DOHH2 (cell line): Measurements from ENCODE around the gene PRKCE.

Source experiments
- H3F3A ChIP-seq: fragments of 200-600 bp; sonication (generic), shearing (Covaris generic); 2 replicates; pipeline ENCODE4 v1.6.0; 2016; ENCODE audit warnings: antibody characterized with exemption, mild to moderate bottlenecking; ENCODE audit not compliant: control insufficient read depth, insufficient read depth
- H3K27ac ChIP-seq: fragments of 200-600 bp; sonication (generic); 2 replicates; pipeline ENCODE4 v1.5.1; 2014; ENCODE audit warnings: low read depth, mild to moderate bottlenecking, low read length, moderate library complexity
- H3K27me3 ChIP-seq: fragments of 200-600 bp; sonication (generic); 2 replicates; pipeline ENCODE4 v1.6.1; 2014; ENCODE audit warnings: mild to moderate bottlenecking, low read length, mixed read lengths; ENCODE audit not compliant: control insufficient read depth
- H3K36me3 ChIP-seq: fragments of 200-600 bp; sonication (generic); 2 replicates; pipeline ENCODE4 v1.6.1; 2014; ENCODE audit warnings: mild to moderate bottlenecking, low read length, moderate library complexity, mixed read lengths; ENCODE audit not compliant: control insufficient read depth
- H3K4me1 ChIP-seq: fragments of 200-600 bp; sonication (generic); 2 replicates; pipeline ENCODE4 v1.6.1; 2014; ENCODE audit warnings: mild to moderate bottlenecking, low read length, mixed read lengths; ENCODE audit not compliant: control insufficient read depth
- H3K4me2 ChIP-seq: fragments of 200-600 bp; sonication (generic); 2 replicates; pipeline ENCODE4 v1.6.0; 2014; ENCODE audit warnings: mild to moderate bottlenecking, low read length, moderate library complexity
- H3K4me3 ChIP-seq: fragments of 200-600 bp; sonication (generic); 2 replicates; pipeline ENCODE4 v1.5.1; 2014; ENCODE audit warnings: mild to moderate bottlenecking, low read length, mixed read lengths
- H3K79me2 ChIP-seq: fragments of 200-600 bp; sonication (generic); 2 replicates; pipeline ENCODE4 v1.6.1; 2014; ENCODE audit warnings: mild to moderate bottlenecking, low read length, mixed read lengths; ENCODE audit not compliant: control insufficient read depth
- H3K9me2 ChIP-seq: fragments of 200-600 bp; sonication (generic); replicated peaks from 2 replicates; pipeline ENCODE4 v1.6.1; 2014; ENCODE audit warnings: mild to moderate bottlenecking, low read length, mixed read lengths; ENCODE audit not compliant: control insufficient read depth
- H3K9me3 ChIP-seq: fragments of 200-600 bp; sonication (generic); 2 replicates; pipeline ENCODE4 v1.6.1; 2014; ENCODE audit warnings: antibody characterized with exemption, low read length, mixed read lengths; ENCODE audit not compliant: control insufficient read depth, insufficient read depth
- H4K20me1 ChIP-seq: fragments of 200-600 bp; sonication (generic); 2 replicates; pipeline ENCODE4 v1.6.0; 2014; ENCODE audit warnings: low read depth, mild to moderate bottlenecking, antibody characterized with exemption, low read length, moderate library complexity; ENCODE audit not compliant: control insufficient read depth, insufficient read depth
- EZH2phosphoT487 ChIP-seq: fragments of 200-600 bp; sonication (generic); IDR thresholded peaks from 2 replicates; pipeline ENCODE4 v1.6.1; 2017; ENCODE audit warnings: borderline replicate concordance, mild to moderate bottlenecking, antibody characterized with exemption, low read length, moderate library complexity, mixed read lengths
- TF ChIP-seq, protein P1 (sequence below): fragments of 200-600 bp; sonication (generic); IDR thresholded peaks from one replicate; pipeline ENCODE4 v1.5.1; 2014; ENCODE audit warnings: antibody characterized with exemption, mild to moderate bottlenecking, low read depth, low read length; ENCODE audit not compliant: poor library complexity, severe bottlenecking

PRKCE gene

DNA sequence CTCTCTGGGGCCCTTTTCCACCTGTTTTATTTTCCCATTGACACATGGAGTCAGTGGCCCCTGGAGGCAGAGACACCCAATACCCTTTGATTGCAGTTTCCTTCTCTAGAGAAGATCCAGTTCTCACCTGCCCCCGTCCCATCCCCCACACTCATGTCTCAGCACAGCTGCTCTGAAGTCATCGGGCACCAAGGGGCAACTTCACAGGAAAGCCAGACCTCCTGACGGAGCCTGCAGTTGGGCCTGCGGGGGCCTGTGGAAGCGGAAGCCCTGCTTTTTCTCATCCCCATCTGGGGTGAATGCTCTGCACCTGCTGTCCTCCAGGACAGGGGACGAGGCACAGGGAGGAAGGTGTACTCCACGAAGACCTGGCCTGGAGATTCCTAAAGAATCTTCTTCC, 337.4 kb downstream of the PRKCE start:
- TF ChIP-seq EZH2phosphoT487 = no peak
- TF ChIP-seq, protein P1, sequence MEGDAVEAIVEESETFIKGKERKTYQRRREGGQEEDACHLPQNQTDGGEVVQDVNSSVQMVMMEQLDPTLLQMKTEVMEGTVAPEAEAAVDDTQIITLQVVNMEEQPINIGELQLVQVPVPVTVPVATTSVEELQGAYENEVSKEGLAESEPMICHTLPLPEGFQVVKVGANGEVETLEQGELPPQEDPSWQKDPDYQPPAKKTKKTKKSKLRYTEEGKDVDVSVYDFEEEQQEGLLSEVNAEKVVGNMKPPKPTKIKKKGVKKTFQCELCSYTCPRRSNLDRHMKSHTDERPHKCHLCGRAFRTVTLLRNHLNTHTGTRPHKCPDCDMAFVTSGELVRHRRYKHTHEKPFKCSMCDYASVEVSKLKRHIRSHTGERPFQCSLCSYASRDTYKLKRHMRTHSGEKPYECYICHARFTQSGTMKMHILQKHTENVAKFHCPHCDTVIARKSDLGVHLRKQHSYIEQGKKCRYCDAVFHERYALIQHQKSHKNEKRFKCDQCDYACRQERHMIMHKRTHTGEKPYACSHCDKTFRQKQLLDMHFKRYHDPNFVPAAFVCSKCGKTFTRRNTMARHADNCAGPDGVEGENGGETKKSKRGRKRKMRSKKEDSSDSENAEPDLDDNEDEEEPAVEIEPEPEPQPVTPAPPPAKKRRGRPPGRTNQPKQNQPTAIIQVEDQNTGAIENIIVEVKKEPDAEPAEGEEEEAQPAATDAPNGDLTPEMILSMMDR = no peak
- Histone ChIP-seq H3K4me3 (no peak overlapping the region), H3K27ac (no peak overlapping the region), H3K9me3 (no peaks in the 10 kb centered on the region), H3K4me1 (no peaks in the 10 kb centered on the region), H3K27me3 (no peaks in the 10 kb centered on the region), H3K4me2 (no peak overlapping the region), H3F3A (no peaks in the 10 kb centered on the region), H3K36me3 (no peaks in the 10 kb centered on the region), H3K79me2 (no peaks in the 10 kb centered on the region), H3K9me2 (no peaks in the 10 kb centered on the region), H4K20me1 (no peaks in the 10 kb centered on the region)

DNA sequence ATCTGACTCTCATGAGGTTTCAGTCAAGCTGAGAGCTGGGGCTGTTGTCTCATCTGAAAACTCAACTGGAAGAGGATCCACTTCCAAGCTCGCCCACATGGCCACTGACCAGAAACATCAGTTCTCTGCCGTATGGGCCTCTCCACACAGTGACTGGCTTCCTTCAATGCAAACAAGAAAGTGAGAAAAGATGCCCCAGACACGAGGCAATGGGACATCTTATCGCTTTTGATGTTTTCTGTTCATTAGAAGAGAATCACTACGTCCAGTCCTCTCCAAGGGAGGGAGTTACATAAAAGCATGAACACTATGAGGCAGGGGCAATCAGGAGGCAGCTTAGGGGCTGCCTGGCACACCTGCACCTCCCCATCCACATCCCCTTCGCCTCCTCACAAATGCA, 338.7 kb downstream of the PRKCE start:
- Histone ChIP-seq H3K4me2 (no peak overlapping the region), H3K9me2 (no peaks in the 10 kb centered on the region), H3K27me3 (no peaks in the 10 kb centered on the region), H3K27ac (no peak overlapping the region), H3K9me3 (no peaks in the 10 kb centered on the region), H3K4me1 (no peaks in the 10 kb centered on the region), H3K4me3 (no peak overlapping the region), H3K79me2 (no peaks in the 10 kb centered on the region), H3K36me3 (no peaks in the 10 kb centered on the region), H3F3A (no peaks in the 10 kb centered on the region), H4K20me1 (no peaks in the 10 kb centered on the region)
- no peak for TF ChIP-seq EZH2phosphoT487
- TF ChIP-seq, protein P1 = no peak

DNA sequence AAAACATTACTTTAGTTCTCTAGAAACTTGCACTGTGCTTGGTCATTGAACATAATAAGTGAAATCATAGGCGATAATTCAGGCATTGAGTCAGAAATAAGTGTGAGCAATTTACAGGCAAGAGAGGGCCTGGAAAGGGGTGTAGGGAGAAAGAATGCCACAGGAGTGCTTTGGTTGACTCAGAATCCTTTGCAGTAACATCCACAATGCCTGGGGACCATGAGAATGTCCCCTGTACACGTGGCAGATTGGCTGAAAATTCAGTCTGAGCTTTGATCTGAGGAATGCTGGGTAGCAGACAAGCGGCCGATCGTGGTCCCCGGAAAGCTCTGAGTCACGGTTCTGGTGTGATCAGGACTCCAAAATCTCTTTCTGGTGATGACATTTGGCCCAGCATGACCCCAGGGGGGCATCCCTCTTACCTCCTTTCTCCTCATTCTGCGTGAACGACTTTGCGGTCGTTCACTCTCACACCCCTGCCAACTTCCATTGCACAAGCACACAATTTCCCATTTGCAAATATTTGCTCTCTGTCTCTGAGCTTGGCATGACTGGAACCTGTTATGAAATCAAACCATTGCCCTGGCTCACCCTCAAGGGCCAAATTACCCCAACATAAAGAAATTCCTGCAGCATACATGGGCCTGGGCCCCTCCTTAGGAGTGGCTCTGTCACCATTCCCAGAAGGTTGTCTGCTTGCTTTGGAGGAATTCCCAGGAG, 340.7 kb downstream of the PRKCE start:
- H3K4me2 ChIP-seq = no peak overlapping the region
- no peaks in the 10 kb centered on the region for H3F3A ChIP-seq
- no peak overlapping the region for H3K27ac ChIP-seq
- no peaks in the 10 kb centered on the region for H3K9me2 ChIP-seq
- TF ChIP-seq EZH2phosphoT487 = no peak
- TF ChIP-seq, protein P1 = no peak
- no peaks in the 10 kb centered on the region for H3K79me2 ChIP-seq
- no peaks in the 10 kb centered on the region for H3K36me3 ChIP-seq
- no peaks in the 10 kb centered on the region for H3K4me1 ChIP-seq
- no peaks in the 10 kb centered on the region for H3K9me3 ChIP-seq
- no peaks in the 10 kb centered on the region for H4K20me1 ChIP-seq
- no peak overlapping the region for H3K4me3 ChIP-seq
- H3K27me3 ChIP-seq = no peaks in the 10 kb centered on the region
